Keratinocyte (primary cell): ENCODE data around the gene HOXA11. TPM values are rescaled to one million over a fixed set of nuclear protein-coding genes. Genes with fewer than 3 reads are reported as not detected.

Experiments used
- DNase-seq: peaks from one replicate; pipeline ENCODE4 v3.0.0-alpha.2; 2011; ENCODE audit warnings: low read depth, missing footprints, low spot score
- FAIRE-seq: peaks from 2 replicates; lab custom pipeline; 2011; peaks lifted over from hg19 to GRCh38; lab: Jason Lieb, UNC
- H2AFZ ChIP-seq: 2 replicates; pipeline ENCODE4 v1.6.0; 2012; ENCODE audit warnings: low read length, control low read depth, inconsistent platforms; ENCODE audit not compliant: control insufficient read depth
- H3K27ac ChIP-seq: 2 replicates; pipeline ENCODE4 v1.5.1; 2011; ENCODE audit warnings: low read length; ENCODE audit not compliant: control insufficient read depth, insufficient read depth
- H3K27me3 ChIP-seq: 3 replicates; pipeline ENCODE4 v1.6.0; 2011; ENCODE audit warnings: low read length; ENCODE audit not compliant: control insufficient read depth, insufficient read depth; ENCODE audit errors: extremely low read depth
- H3K36me3 ChIP-seq, 2 experiments: 2 replicates in 1 of 2; 3 replicates in 1 of 2; pipeline ENCODE4 v1.5.1; 2011; ENCODE audit warnings: low read length in 2 of 2, mild to moderate bottlenecking in 1 of 2; ENCODE audit not compliant: control insufficient read depth in 2 of 2, insufficient read depth in 2 of 2; ENCODE audit errors: extremely low read depth in 1 of 2
- H3K4me1 ChIP-seq: 3 replicates; pipeline ENCODE4 v1.5.1; 2011; ENCODE audit warnings: low read length; ENCODE audit not compliant: control insufficient read depth, insufficient read depth; ENCODE audit errors: extremely low read depth
- H3K4me2 ChIP-seq: 3 replicates; pipeline ENCODE4 v1.6.0; 2011; ENCODE audit warnings: low read depth, low read length; ENCODE audit not compliant: control insufficient read depth, insufficient read depth; ENCODE audit errors: extremely low read depth
- H3K4me3 ChIP-seq, 3 experiments: fragments of 200-600 bp in 1 of 3; sonication (generic) in 1 of 3; 2 replicates in 2 of 3; 3 replicates in 1 of 3; pipeline ENCODE4 v1.5.1; 2011 to 2016; ENCODE audit warnings: low read length in 3 of 3, mild to moderate bottlenecking in 3 of 3, control low read depth in 2 of 3, inconsistent platforms in 1 of 3, low read depth in 1 of 3, mixed read lengths in 1 of 3, mixed run types in 1 of 3, moderate library complexity in 1 of 3; ENCODE audit not compliant: control insufficient read depth in 2 of 3, insufficient read depth in 2 of 3; ENCODE audit errors: extremely low read depth in 1 of 3
- H3K79me2 ChIP-seq: 2 replicates; pipeline ENCODE4 v1.6.0; 2012; ENCODE audit warnings: low read length; ENCODE audit not compliant: control insufficient read depth, insufficient read depth
- H3K9ac ChIP-seq: 3 replicates; pipeline ENCODE4 v1.6.0; 2011; ENCODE audit warnings: low read length; ENCODE audit not compliant: control insufficient read depth, insufficient read depth; ENCODE audit errors: extremely low read depth
- H3K9me1 ChIP-seq: 3 replicates; pipeline ENCODE4 v1.6.0; 2011; ENCODE audit warnings: low read length; ENCODE audit not compliant: control insufficient read depth, insufficient read depth; ENCODE audit errors: extremely low read depth
- H3K9me3 ChIP-seq: 2 replicates; pipeline ENCODE4 v1.5.1; 2012; ENCODE audit warnings: low read depth, low read length; ENCODE audit not compliant: control insufficient read depth
- H4K20me1 ChIP-seq: 3 replicates; pipeline ENCODE4 v1.6.0; 2011; ENCODE audit warnings: low read length; ENCODE audit not compliant: control insufficient read depth, insufficient read depth; ENCODE audit errors: extremely low read depth
- EZH2 ChIP-seq: IDR thresholded peaks from one replicate; pipeline ENCODE4 v1.6.1; 2012; ENCODE audit warnings: inconsistent platforms, mild to moderate bottlenecking, low read length, moderate library complexity
- dilution Hi-C: fragments of 300-500 bp; cut with MboI; formaldehyde crosslinking; loops from one replicate; pipeline ENCODE4 v1.7.0; 2020; ENCODE audit warnings: low sequenced_read_pairs; ENCODE audit not compliant: extremely low pct_ligation_motif_present
- polyA plus RNA-seq, 5 experiments: library from polyadenylated mRNA; depleted of rRNA in 3 of 5; stranded (reverse) in 3 of 5; stranded (forward) in 1 of 5; unstranded in 1 of 5; fragments of >200 nt; gene quantifications; 1 replicate in 1 of 5; 2 replicates in 3 of 5; 3 replicates in 1 of 5; pipeline versions ENCODE4 v1.2.1 to v1.2.3, GENCODE V29; 2011 to 2012; ENCODE audit warnings: missing spikeins in 2 of 5, low read depth in 1 of 5, low replicate concordance in 1 of 5
- TF ChIP-seq, protein P1 (sequence below), 3 experiments: IDR thresholded peaks in 1 of 3; conservative IDR thresholded peaks in 1 of 3; optimal IDR thresholded peaks in 1 of 3; 2 replicates in 2 of 3; 3 replicates in 1 of 3; pipeline versions ENCODE3 to v1.5.1; 2011; ENCODE audit warnings: low read length in 3 of 3, mild to moderate bottlenecking in 3 of 3, moderate library complexity in 2 of 3, control low read depth in 1 of 3, inconsistent platforms in 1 of 3; ENCODE audit not compliant: insufficient read depth in 2 of 3; ENCODE audit errors: extremely low read depth in 1 of 3

The HOXA11 gene
- polyA plus RNA-seq, 1 donor (not counting 4 experiments of a cell fraction or from before 2014, with no cell fraction given) = 0.07 TPM

- peak overlapping the region; percentile 93 for H3K9ac ChIP-seq
- DNase-seq = no peak
Observed at GRCh38 chr7:27144781-27145164, 40.3 kb downstream of the HOXA11 start.

GRCh38 chr7:27143950-27144780 is 40.9 kb downstream of the HOXA11 start:
- Histone ChIP-seq H3K79me2 (peaks cover 84% of the 10 kb centered on the region), H3K4me3 (peak overlapping the region in 2 of 3 experiments; percentile 65 to 71), H3K36me3 (peaks cover 3 to 7% of the 10 kb centered on the region in 2 experiments), H3K27ac (peak overlapping the region; percentile 77), H4K20me1 (no peaks in the 10 kb centered on the region), H2AFZ (peak overlapping the region; percentile 16), H3K4me2 (peak overlapping the region; percentile 94), H3K27me3 (no peaks in the 10 kb centered on the region), H3K9ac (peak overlapping the region; percentile 93), H3K4me1 (peaks cover 52% of the 10 kb centered on the region), H3K9me3 (no peaks in the 10 kb centered on the region), H3K9me1 (no peaks in the 10 kb centered on the region)
- TF ChIP-seq, protein P1, sequence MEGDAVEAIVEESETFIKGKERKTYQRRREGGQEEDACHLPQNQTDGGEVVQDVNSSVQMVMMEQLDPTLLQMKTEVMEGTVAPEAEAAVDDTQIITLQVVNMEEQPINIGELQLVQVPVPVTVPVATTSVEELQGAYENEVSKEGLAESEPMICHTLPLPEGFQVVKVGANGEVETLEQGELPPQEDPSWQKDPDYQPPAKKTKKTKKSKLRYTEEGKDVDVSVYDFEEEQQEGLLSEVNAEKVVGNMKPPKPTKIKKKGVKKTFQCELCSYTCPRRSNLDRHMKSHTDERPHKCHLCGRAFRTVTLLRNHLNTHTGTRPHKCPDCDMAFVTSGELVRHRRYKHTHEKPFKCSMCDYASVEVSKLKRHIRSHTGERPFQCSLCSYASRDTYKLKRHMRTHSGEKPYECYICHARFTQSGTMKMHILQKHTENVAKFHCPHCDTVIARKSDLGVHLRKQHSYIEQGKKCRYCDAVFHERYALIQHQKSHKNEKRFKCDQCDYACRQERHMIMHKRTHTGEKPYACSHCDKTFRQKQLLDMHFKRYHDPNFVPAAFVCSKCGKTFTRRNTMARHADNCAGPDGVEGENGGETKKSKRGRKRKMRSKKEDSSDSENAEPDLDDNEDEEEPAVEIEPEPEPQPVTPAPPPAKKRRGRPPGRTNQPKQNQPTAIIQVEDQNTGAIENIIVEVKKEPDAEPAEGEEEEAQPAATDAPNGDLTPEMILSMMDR (optimal IDR thresholded peaks at IDR 0.05 in 1 of 3, IDR thresholded peaks at IDR 0.05 in 1 of 3, conservative IDR thresholded peaks at IDR 0.05 in 1 of 3; ENCODE audit: extremely low read depth in 1 of 3, insufficient read depth in 2 of 3, low read length in 3 of 3) = no peak
- no peak for TF ChIP-seq EZH2
- dilution Hi-C loops = no loop called here
- DNase-seq (no peak), FAIRE-seq (no peak)

More at GRCh38 chr7:27144781-27145164, 40.3 kb downstream of the HOXA11 start:
- peaks cover 89% of the 10 kb centered on the region for H3K79me2 ChIP-seq
- no peaks in the 10 kb centered on the region for H3K9me3 ChIP-seq
- peaks cover 3 to 7% of the 10 kb centered on the region in 2 experiments for H3K36me3 ChIP-seq
- no peak overlapping the region for H2AFZ ChIP-seq
- peak overlapping the region; percentile 94 for H3K4me2 ChIP-seq
- no peaks in the 10 kb centered on the region for H3K27me3 ChIP-seq
- TF ChIP-seq EZH2 = no peak
- TF ChIP-seq, protein P1 (optimal IDR thresholded peaks at IDR 0.05 in 1 of 3, IDR thresholded peaks at IDR 0.05 in 1 of 3, conservative IDR thresholded peaks at IDR 0.05 in 1 of 3; ENCODE audit: extremely low read depth in 1 of 3, insufficient read depth in 2 of 3, low read length in 3 of 3) = no peak
- peaks cover 55% of the 10 kb centered on the region for H3K4me1 ChIP-seq
- FAIRE-seq = no peak
- peak overlapping the region; percentile 77 for H3K27ac ChIP-seq
- H3K9me1 ChIP-seq = no peaks in the 10 kb centered on the region
- peak overlapping the region in 2 of 3 experiments; percentile 65 to 71 for H3K4me3 ChIP-seq
- no peaks in the 10 kb centered on the region for H4K20me1 ChIP-seq
- dilution Hi-C loops = no loop called here
